ENCODE data around the gene IER3. TPM values are rescaled to one million over a fixed set of nuclear protein-coding genes. Genes with fewer than 3 reads are reported as not detected.

Gene IER3
- total and polyA plus RNA-seq, 9 of the 15 experiments (the other 6 are each of a cell fraction or from before 2014, with no cell fraction given) = 1.5 to 30.0 (median 11.5) TPM

DNA sequence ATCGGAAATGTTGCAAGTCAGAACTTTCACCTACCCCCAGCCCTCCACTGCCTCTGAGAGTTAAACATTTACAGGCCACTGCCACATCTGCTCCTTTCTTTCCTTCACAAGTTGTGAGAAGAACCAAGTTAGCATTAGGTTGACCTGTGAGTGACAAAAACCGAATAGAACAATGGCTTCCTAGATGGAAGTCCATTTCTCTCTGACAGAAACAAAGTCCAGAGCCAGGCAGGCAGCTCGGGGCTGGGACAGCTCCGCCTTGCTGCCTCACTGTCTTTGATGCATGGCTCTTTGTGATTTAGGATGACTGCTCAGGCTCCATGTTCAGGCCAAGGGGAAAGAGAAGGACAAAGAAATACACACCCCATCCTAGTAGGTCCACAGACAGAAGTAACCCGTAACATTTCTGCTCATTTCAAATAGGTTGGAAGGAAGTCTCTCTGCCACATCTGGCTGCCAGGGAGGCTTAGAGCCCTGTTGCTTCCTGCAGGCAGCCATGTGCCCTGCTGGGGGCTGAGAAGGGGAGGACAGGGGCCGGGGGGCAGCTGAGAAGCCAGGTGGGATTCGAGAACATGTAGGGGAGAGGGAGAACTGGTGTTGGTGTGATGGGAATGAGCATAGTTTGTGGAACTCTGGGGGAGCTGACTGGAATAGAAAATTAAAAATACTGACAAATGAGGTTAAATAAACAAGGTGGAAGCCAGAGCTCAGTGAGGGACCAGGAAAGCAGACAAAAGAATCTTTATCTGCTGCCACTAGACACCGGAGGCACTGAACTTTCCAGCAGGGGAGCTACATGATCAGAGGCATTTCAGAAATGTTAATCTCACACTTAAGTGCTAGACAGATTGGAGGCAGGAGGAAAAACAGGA lies 19.5 kb upstream of the IER3 start:
- DNase-seq (ENCODE audit: extremely low read depth in 1 of 4, low spot score in 3 of 4) = peak in 2 of 4 experiments; percentile 58 to 60
- intact Hi-C loops (cut with micrococcal nuclease) (no loop called here), in situ Hi-C loops (cut with MboI) (no loop called here)
- Histone ChIP-seq H4K20me1 (replicated peaks; ENCODE audit: control insufficient read depth, insufficient read depth, low read length) (no peaks in the 10 kb centered on the region), H3K36me3 (ENCODE audit: control insufficient read depth, insufficient read depth, low read length) (no peaks in the 10 kb centered on the region), H3K27ac (ENCODE audit: extremely low read depth, low read depth, low read length) (0 out of 3 replicates have a peak overlapping the region, but pooled peaks have one; percentile 14), H3K9me3 (replicated peaks; ENCODE audit: control insufficient read depth, insufficient read depth, low read depth, low read length) (no peaks in the 10 kb centered on the region), H3K79me2 (ENCODE audit: control insufficient read depth, insufficient read depth, low read length) (no peaks in the 10 kb centered on the region), H3K9me1 (ENCODE audit: control insufficient read depth, insufficient read depth, low read length) (no peaks in the 10 kb centered on the region), H3K27me3 (ENCODE audit: control insufficient read depth in 2 of 2, insufficient read depth in 2 of 2, low read length in 2 of 2) (no peaks in the 10 kb centered on the region; a peak in 1 of 5 replicates), H3K4me2 (ENCODE audit: insufficient read depth, low read length) (no peak overlapping the region), H3K4me1 (replicated peaks in 1 of 2; ENCODE audit: control insufficient read depth in 2 of 2, insufficient read depth in 2 of 2, low read length in 2 of 2) (peaks cover 29 to 41% of the 10 kb centered on the region in 2 experiments), H3K9ac (ENCODE audit: insufficient read depth in 1 of 2, low read depth in 2 of 2, low read length in 2 of 2) (peak overlapping the region in 1 of 2 experiments; percentile 59; a peak in 1 of 4 replicates), H2AFZ (ENCODE audit: low read depth, low read length) (peak overlapping the region; percentile 72), H3K4me3 (no peak overlapping the region)
- CTCF ChIA-PET (ENCODE audit: low intra/inter-chr PET ratio) = no interaction called here
- peak; percentile 61 for ATAC-seq
- FAIRE-seq = peak; percentile 44
- BruUV-seq (replicated peaks) = no TSS peak
- WGBS (ENCODE audit: insufficient coverage, low coverage, missing lambda C conversion rate) = 41% methylated on average over 6 of the region's 8 CpGs
- POLR2A ChIA-PET = interaction anchor here (0.7 to 1.3 kb wide), 5 partner anchors 8 to 149 kb away, joined by 3 to 7 read pairs (median 3); no protein-coding TSS in a partner anchor
- TF ChIP-seq YY1 (IDR thresholded peaks at IDR 0.05; ENCODE audit: borderline replicate concordance in 1 of 3, control insufficient read depth in 1 of 3, extremely low read depth in 1 of 3, insufficient read depth in 3 of 3, insufficient read length in 1 of 3, insufficient replicate concordance in 2 of 3, low read depth in 1 of 3, low read length in 2 of 3) = peak in 1 of 3 experiments; percentile 28
- no peak for TF ChIP-seq RNF2 (IDR thresholded peaks at IDR 0.05)
- TF ChIP-seq, protein P1, sequence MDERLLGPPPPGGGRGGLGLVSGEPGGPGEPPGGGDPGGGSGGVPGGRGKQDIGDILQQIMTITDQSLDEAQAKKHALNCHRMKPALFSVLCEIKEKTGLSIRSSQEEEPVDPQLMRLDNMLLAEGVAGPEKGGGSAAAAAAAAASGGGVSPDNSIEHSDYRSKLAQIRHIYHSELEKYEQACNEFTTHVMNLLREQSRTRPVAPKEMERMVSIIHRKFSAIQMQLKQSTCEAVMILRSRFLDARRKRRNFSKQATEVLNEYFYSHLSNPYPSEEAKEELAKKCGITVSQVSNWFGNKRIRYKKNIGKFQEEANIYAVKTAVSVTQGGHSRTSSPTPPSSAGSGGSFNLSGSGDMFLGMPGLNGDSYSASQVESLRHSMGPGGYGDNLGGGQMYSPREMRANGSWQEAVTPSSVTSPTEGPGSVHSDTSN (CRISPR knock-in tag; IDR thresholded peaks at IDR 0.05; ENCODE audit: low read depth) = no peak
- TF ChIP-seq, protein P1 (tag; conservative IDR thresholded peaks at IDR 0.05; ENCODE audit: low read depth) = peak; percentile 81
- 0 out of 2 replicates have a peak, but pooled peaks have one; percentile 25 for TF ChIP-seq LCOR (CRISPR knock-in tag; IDR thresholded peaks at IDR 0.05)
- peak; percentile 35; the same call in 1 of the 2 replicates for TF ChIP-seq EP300 (IDR thresholded peaks at IDR 0.05; ENCODE audit: low read length)
- TF ChIP-seq DNMT1 (IDR thresholded peaks at IDR 0.05) = no peak
- TF ChIP-seq MTA2 (IDR thresholded peaks at IDR 0.05; ENCODE audit: low read depth) = 0 out of 2 replicates have a peak, but pooled peaks have one; percentile 1
- no peak for TF ChIP-seq STAG1 (CRISPR knock-in tag; IDR thresholded peaks at IDR 0.05; ENCODE audit: borderline replicate concordance)
- TF ChIP-seq DIDO1 (tag; IDR thresholded peaks at IDR 0.05; ENCODE audit: low read depth) = no peak
- peak; percentile 71 for TF ChIP-seq SPI1 (IDR thresholded peaks at IDR 0.05; ENCODE audit: borderline replicate concordance, low read depth, low read length)
- no peak for TF ChIP-seq HIVEP1 (CRISPR knock-in tag; IDR thresholded peaks at IDR 0.05)
- TF ChIP-seq ZNF695 (CRISPR knock-in tag; IDR thresholded peaks at IDR 0.05) = no peak
- TF ChIP-seq ZNF253 (CRISPR knock-in tag; conservative IDR thresholded peaks at IDR 0.05) = no peak
- TF ChIP-seq ARHGAP35 (IDR thresholded peaks at IDR 0.05; ENCODE audit: partially characterized antibody) = no peak
- peak in 1 of 2 experiments; percentile 23; a peak in 1 of 4 replicates for TF ChIP-seq MAZ (CRISPR knock-in tag; conservative IDR thresholded peaks at IDR 0.05 in 1 of 2, IDR thresholded peaks at IDR 0.05 in 1 of 2)
- 0 out of 2 replicates have a peak, but pooled peaks have one; percentile 18 for TF ChIP-seq OTX1 (CRISPR knock-in tag; IDR thresholded peaks at IDR 0.05)
- TF ChIP-seq ASH1L (IDR thresholded peaks at IDR 0.05; ENCODE audit: borderline replicate concordance, low read depth, partially characterized antibody) = no peak
- TF ChIP-seq ZNF584 (CRISPR knock-in tag; IDR thresholded peaks at IDR 0.05; ENCODE audit: low read depth) = 0 out of 2 replicates have a peak, but pooled peaks have one; percentile 32
- peak; percentile 23; the same call in 1 of the 2 replicates for TF ChIP-seq SMARCA5 (IDR thresholded peaks at IDR 0.05)
